GM10248 (cell line): Measurements from ENCODE around the gene ATP1A4.

ENCODE experiments used
- CTCF ChIA-PET: fragments of 300-600 bp; sonication (Branson Sonifier 250); formaldehyde crosslinking; extraction: SDS; loops from one replicate; lab custom pipeline; 2021; ENCODE audit warnings: antibody characterized with exemption; lab: Yijun Ruan, JAX
- POLR2A ChIA-PET: fragments of 350-650 bp; sonication (Branson Sonifier 250); formaldehyde crosslinking; extraction: SDS; loops from one replicate; lab custom pipeline; 2020; ENCODE audit warnings: antibody characterized with exemption; lab: Yijun Ruan, JAX
- DNase-seq: peaks from one replicate; pipeline ENCODE4 v3.0.0; 2012; ENCODE audit errors: extremely low spot score
- CTCF ChIP-seq: IDR thresholded peaks from 2 replicates; pipeline ENCODE4 v1.5.1; 2012; ENCODE audit warnings: mild to moderate bottlenecking, low read depth; ENCODE audit errors: extremely low read depth, missing control alignments, control extremely low read depth

Gene ATP1A4

GRCh38 chr1:160178731-160179130 is 27.3 kb downstream of the ATP1A4 start:
- POLR2A ChIA-PET: no interaction called here
- CTCF ChIA-PET: interaction anchor here (1.2 to 1.5 kb wide), 3 partner anchors 15 to 198 kb away, joined by 3 to 4 read pairs (median 4); no protein-coding TSS in a partner anchor
- no peak for TF ChIP-seq CTCF
- DNase-seq: no peak

DNA sequence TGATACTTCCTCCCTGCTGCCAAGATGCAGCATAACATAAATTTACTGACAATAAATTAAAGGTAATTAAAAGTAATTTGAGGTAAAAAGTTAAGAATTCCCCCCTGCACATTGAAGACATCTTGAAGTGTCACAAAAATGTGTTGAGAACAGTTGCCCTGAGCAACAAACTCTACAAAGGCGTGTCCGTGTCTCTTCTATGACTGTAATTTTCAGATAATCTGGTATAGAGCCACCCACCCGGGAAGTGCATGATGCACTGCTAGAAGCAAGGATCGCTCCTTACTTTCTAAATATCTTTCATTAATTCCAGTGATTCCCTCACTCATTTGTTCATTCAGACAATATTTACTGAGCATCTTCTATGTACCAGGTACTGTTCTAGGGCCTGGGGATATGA is 27.9 kb downstream of the ATP1A4 start:
- POLR2A ChIA-PET: no interaction called here
- CTCF ChIA-PET: interaction anchor here (0.7 to 1.5 kb wide), 4 partner anchors 10 to 197 kb away, joined by 3 to 4 read pairs (median 4); no protein-coding TSS in a partner anchor
- no peak for TF ChIP-seq CTCF

DNA sequence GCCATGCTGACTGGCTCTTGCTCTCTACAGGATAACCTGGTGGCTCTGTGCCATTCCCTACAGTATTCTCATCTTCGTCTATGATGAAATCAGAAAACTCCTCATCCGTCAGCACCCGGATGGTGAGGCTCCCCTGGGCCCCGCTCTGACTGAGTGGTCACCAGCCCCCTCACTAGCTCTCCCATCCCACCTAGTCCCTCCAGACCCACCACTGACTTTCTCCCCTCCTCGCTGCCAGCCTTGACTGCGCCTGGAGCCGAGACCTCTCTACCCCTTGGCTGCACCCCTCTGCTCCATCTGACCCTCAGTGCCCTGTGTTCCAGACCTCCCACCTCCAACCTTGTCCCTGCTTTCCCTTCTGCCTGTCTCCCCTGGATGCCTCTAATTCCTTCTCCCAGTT is 34.8 kb downstream of the ATP1A4 start:
- no peak for DNase-seq
- ChIA-PET CTCF (interaction anchor here (0.7 to 1.3 kb wide), 3 partner anchors 17 to 190 kb away, joined by 3 to 4 read pairs (median 3); no protein-coding TSS in a partner anchor), POLR2A (no interaction called here)
- TF ChIP-seq CTCF: no peak

More for the DNA sequence above, 27.9 kb downstream of the ATP1A4 start:
- DNase-seq: no peak

GRCh38 chr1:160186729-160187128 is 35.3 kb downstream of the ATP1A4 start:
- no peak for DNase-seq
- TF ChIP-seq CTCF: no peak
- POLR2A ChIA-PET: no interaction called here
- CTCF ChIA-PET: interaction anchor here (0.7 to 7.2 kb wide), 6 partner anchors 9 to 190 kb away, joined by 3 to 126 read pairs (median 3); no protein-coding TSS in a partner anchor

- ChIA-PET CTCF (interaction anchor here (0.7 to 7.2 kb wide), 6 partner anchors 9 to 105 kb away, joined by 3 to 134 read pairs (median 12); partner anchors contain the start of gene PEA15), POLR2A (no interaction called here)
- DNase-seq: no peak
Observed at GRCh38 chr1:160187407-160187806, 36.0 kb downstream of the ATP1A4 start.

GRCh38 chr1:160188341-160188740 is 36.9 kb downstream of the ATP1A4 start:
- CTCF ChIA-PET: interaction anchor here (1.4 to 7.2 kb wide), 8 partner anchors 16 to 188 kb away, joined by 3 to 134 read pairs (median 13); partner anchors contain the start of gene PEA15

More at GRCh38 chr1:160187407-160187806, 36.0 kb downstream of the ATP1A4 start:
- no peak for TF ChIP-seq CTCF

More at GRCh38 chr1:160188341-160188740, 36.9 kb downstream of the ATP1A4 start:
- POLR2A ChIA-PET: no interaction called here
- DNase-seq: no peak
- TF ChIP-seq CTCF: no peak
